ENCODE data around the gene EML5.

EML5 gene

DNA sequence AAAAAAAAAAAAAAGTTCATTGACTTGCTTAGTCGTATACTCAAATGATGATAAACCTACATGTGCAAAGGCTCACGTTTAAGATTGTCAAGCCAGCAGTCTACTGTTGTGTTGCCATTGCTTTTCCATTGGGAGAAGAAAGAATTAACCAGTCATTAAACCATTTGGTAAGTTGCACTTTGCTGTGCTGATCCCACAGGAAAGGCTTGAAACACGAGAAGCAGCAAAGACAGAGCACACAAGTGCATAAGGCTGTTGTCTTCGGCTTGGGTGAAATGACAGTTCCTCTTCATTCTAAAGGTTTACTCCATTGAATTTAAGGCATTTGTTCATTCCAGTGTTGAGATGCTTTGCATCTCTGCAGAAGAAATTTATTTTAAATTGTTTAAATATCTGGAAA is 179.8 kb downstream of the EML5 start:
- no peak for DNase-seq

DNA sequence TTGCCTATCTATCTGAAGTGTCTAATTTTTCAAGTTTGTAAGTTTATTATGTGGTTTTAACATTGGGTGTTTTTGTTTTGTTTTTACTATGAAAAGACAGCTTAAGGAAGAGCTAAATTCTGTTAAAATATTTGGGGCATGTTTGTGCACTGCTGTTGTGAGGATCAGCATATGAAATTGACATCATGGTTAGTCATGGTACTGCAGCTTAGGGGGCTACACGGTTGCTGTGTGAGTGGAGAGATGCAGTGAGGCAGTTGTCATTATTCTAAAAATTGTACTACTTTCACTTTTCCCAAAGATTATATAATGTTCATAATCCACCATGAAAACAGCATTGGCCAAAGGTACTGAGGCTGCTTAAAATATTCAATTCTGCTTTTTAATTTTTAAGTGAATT is 180.9 kb downstream of the EML5 start:
- DNase-seq = no peak

DNA sequence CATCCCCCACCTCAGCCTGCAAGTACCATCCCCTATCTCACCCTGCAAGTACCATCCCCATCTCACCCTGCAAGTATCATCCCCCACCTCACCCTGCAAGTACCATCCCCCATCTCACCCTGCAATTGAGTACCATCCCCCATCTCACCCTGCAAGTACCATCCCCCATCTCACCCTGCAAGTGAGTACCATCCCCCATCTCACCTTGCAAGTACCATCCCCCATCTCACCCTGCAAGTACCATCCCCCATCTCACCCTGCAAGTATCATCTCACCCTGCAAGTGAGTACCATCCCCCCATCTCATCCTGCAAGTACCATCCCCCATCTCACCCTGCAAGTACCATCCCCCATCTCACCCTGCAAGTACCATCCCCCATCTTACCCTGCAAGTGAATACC is 184.9 kb downstream of the EML5 start:
- no peak for DNase-seq

DNA sequence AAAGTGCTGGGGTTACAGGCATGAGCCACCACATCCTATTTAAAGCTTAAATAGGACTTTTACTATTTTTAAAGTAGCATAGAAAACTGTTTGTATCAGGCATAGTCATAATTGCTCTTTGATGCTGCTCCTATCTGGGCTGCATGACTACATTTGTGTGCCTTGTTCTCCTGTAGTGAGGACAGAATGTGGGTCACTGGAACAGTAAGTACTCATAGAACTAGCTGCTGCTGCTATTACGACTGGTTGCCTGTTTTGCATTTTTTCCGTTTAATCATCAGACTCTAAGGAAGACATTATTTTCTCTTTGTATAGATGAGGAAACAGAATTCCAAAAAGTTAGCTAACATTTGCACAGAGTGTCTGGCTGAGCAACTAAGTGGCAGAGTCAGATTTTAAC is 187.2 kb downstream of the EML5 start:
- no peak for DNase-seq

DNA sequence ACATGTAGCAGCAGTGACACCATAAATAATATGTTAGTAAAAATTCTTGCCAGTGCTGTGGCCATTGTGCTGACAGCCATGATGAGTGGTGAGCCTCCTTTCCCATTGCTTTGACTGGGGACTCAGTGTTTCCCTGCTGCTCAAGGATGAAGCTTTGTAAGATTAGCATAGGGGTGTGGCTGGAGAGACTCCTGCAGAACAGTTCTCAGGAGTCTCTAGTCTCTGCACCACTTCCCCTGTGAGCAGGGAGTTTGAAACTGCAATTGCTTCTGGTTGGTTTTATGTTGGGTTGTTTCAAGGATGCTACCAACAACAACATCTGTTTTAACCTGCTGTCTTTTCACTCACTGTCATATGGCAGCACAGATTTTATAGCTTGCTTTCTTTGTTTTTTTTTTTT is 188.5 kb downstream of the EML5 start:
- DNase-seq = no peak

DNA sequence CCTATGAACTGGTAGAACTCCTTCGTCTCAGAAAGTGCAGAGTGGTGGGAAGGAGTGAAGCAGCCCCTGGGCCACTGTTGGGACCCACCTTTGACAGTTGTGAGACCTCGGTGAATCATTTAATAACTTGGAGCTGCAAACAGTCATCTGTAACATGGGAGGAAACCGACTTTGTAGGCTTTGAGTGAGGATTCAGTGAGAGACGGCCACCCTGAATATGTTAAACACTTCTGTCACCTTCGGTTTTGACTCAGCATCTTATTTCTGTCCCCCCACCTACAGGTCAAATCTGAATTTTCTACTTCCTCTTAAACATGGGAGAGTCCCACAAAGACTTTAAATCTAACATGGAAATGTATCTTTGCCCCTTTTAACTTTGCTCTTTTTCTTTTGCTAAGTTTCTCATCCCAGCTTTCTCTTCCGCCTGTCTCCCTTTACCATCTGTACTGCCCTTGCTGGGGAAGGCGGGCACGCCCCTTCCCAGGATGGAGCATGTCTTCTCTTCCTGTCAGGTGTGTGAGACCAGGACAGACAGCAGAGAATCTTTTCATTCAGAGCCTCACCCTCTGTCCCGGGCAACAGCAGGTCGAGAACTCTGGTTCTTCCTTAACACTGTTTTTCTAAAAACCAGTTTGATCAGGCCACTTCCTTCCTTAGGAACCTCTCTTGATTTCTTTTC is 192.9 kb downstream of the EML5 start:
- DNase-seq = no peak

DNA sequence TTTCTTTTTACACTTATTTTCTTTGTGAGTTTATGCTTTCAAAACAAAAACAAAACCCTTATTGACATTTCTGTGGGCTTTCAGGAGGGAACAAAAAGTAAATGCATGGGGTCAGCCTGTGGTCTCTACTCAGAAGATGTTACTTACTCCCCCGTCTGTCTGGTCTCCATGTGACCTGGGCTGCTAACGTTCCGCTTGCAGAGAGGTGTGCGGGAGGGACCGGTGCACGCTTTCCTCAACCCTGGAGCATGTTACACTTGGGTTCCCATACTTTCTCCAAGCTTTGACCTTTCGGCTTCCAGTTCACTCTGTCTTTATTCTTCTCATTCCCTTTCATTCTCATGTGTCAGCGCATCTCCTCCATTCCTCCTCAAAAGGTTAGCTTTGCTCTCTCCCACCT is 193.4 kb downstream of the EML5 start:
- DNase-seq = no peak

DNA sequence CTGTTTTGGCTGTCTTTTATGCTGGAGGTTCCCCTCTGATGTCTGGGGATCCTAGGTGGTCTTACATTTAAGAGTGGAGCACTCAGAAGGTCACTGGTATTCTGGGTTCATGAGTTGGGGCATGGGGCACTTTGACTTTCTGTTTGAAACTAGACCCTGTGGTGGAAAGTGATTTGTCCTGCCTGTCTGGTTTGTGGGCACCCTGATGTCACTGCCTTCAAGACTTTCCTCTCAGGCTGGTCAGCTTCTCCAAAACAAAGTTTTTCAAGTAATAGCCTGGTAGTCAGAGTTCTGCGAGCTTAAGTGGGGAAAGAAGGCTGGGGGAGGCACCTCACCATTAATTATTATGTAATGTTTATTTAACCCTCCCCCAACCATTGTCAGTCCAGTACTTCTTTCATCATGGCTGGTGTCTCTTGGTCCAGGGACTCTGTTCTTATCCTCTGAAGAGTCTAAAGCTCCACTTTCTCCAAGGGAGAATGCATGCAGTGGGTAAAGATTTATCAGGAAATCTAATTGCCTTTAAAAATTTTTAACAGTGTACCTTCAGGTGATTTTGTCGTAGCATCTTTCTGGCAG is 194.6 kb downstream of the EML5 start:
- no peak for DNase-seq

DNA sequence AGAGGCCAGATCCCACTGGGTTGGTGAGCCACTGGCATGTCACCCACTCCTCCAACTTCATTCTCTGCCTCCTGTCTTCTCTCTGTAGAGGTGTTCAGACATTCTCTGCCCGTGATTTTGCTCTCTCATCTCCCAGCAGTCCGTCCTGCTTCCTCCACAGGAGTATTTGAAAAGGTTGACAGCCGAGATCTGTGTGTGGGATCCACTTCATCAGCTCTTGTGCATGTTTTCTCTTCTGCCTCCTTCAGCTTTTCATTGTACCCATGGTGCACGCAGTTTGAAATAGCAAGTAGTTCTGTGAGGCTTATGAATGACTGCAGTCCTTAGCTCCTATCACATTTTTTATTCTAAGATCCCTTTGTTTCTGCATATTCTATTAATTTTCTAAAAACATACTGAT is 195.2 kb downstream of the EML5 start:
- no peak for DNase-seq

DNA sequence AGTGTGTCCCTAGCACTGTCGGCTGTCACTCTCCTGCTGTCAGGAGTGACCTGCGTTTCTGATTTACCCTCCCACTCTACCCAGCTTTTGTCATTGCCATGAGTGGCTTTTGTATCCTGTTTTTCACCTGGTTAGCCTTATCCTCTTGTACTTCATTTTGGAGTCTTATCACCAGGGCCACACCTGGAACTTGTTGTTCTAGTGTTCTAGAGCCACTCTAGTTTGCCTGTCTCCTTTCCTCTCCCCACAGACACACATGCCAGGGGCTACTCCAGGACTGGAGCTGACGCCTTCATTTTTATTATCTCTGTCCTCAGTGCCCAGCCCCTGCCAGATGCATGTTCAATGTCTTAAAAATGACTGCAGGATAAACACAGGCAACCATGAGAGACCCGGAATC is 195.7 kb downstream of the EML5 start:
- DNase-seq = no peak

DNA sequence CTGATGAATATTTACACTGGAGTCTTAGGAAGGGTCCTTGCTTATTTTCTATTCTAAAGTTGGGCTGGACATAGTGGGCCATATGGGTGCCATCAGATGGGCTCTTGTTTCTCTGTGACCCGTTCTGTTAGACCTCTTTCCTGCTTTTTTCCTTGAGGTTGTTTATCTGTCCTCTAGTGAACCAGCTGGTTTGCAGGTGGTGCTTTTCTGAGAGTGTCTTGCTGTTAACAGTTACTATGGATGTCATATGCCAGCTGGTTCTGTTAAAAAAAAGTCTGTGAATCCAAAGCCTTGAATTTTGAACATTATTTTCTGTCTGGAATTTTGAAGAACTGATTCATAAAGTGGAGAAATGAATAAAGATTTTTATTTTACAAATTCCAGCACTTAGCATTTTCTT is 200.7 kb downstream of the EML5 start:
- no peak for DNase-seq

DNA sequence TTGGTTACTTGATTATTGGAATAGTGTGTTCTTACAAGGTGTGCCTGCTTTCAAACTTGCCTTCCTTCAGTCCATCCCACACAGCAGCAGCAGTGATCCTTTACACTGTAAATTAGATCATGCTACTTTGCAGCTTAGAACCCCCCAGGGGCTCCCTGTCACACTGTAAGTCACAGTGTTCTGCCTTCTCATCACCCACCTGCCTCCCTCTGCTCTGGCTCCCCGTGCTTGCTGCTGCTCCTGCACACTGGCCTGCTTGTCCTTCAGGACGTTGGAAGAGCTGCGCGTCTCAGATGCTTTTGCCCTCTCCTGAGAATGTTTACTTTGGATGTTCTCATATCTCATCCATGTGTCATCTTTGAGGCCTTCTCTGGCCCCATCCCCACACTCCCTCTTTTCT is 202.6 kb downstream of the EML5 start:
- no peak for DNase-seq

DNA sequence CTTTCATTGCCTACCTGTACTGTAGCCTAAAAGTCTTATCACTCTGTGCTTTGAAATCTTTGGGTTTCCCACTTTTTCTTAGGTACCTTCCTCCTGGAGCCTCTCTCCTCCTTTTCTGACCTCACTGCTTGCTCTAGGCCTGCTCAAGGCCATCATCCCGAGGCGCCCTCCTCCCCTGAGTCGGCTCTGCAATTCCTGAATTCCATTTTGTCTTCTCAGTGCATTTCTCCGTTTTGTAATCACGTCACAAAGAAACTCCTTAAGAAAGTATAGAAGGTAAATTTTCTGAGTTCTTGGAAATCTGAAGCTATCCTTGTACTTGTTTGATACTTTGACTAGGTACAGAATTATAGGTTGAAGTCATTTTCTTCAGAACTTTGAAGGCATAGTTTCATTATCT is 204.7 kb downstream of the EML5 start:
- DNase-seq = no peak

DNA sequence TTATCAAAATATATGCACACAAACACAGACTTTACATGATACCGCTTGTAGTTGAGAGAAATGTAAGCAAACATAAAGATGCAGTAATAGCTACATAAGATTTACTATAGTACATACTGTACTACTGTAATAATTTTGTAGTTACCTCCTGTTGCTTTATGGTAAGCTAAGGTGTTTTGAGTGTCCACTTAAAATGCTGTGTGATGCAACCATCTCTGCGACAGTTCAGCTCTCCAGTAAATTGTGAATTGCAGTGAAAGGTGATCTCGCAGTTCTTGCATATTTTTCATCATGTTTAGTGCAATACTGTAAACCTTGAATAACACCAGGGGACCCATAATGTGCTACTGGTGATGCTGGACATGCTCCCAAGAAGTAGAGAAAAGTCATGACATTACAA is 208.3 kb downstream of the EML5 start:
- DNase-seq = no peak

DNA sequence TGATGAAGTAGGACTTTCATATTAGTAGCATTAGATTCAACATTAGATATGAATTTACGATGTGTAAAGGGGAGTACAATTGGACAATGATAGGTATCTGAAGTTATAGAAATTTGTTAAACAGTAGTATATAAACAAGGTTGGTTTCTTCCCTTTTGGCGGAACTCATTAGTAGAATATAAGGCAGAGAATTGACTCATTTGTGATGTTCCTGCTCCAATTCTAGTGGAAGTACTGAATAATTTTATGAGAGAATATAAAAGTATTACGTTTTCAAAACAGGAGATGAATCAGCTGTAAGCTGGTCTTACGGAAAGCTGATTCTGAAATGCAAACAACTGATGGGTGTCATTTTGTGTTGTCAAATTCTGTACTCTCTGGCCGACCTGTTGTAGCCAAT is 216.5 kb downstream of the EML5 start:
- no peak for DNase-seq

DNA sequence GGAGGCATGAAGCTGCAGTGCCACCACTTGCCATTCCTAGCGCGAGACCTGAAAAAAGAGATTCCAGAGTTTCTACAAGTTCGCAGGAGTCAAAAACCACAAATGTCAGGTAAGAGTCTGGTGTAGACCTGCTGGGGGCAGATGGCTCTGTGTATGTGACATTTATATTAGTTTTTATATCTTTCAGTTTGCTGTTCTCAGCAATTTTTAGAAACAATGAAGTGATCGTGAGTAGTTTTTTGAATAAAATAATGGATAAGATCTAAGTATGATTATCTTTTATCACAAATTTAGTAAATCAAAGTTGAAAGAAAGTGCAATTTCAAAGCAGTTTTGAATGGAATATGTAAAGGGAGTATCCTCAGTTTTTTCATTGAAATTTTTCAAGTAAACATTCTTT is 220.6 kb downstream of the EML5 start:
- no peak for DNase-seq

DNA sequence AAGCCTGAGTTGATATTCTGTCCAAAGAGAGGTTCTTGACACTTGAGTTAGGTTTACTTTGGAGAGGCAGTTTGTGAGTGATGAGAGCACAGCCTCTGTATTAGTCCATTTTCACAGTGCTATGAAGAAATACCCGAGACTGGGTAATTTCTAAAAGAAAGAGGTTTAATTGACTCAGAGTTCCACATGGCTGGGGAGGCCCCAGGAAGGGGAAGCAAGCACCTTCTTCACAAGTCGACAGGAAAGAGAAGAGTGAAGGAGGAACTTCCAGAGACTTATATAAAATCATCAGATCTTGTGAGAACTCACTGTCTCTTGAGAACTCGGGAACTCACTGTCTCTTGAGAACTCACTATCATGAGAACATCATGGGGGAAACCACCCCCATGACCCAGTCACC is 224.6 kb downstream of the EML5 start:
- no peak for DNase-seq

DNA sequence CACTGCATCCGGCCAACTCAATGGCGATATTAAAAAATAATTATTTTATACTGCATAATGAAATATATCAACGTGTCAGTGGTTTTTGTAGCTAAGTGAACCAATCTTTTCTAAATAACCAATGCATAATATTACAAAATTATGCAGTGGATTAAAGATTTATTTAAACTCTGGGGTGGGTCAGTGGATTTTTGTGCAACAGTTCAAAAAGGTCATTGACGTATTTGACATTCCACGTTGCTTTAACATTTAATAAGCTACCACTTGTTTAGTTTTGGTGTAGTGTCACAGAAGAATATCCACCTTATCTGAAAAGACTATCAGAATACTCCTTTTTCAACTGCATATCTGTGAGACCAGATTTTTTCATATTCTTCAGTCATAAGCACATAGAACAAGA is 227.3 kb downstream of the EML5 start:
- no peak for DNase-seq

DNA sequence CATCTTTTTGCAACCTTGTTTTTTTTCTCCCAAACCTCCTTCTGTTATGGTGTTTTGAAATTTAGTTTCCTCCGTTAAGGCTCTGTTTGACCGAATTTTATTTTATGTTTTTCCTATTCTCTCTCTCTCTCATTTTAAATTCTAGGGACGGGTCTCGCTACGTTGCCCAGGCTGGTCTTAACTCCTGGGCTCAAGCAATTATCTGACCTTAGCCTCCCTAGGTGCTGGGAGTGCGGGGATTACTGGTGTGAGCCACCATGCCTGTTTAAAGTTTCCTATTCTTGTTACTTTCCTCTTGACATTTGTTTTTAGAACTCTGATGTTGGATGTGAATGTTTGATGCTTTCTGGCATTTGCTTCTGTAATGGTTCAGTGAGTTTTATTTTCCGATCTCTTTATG is 228.9 kb downstream of the EML5 start:
- DNase-seq = no peak

DNA sequence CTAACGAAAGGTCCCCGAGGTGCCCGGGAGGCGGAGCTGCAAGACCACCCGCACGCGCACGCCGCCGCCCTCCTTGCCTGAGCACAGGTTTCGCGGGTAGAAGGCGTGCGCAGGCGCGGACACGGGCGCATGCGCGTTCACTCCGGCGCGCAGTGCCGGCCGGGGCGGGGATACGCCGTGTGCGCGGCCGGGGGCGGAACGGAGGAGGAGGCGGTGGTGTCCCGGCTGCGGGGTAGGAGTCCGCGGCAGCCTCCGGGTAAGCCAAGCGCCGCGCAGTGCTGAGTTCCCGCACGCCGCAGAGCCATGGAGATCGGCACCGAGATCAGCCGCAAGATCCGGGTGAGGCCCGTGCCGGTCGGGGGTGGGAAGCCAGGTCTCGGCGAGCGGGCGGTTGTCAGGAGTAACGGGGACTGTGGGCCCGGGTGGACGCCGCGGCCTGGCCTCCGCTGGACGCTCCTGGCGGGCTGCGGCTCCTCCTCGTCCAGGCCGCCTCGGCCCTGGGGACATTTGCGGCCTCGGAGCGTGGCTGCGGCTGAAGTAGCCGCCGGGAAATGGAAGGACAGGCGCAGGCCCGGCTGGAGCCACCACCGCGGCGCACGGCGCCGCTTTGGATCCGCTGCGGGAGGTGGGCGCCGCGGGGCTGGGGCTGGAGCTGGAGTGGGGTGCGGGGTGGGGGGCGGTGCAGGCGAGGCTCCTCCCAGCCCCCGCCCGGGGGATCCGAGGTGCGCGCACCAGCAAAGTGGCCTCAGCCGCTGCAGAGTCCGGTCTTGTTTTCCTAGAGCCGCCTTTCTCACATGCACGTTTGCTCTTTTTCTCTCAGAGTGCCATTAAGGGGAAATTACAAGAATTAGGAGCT is 229.7 kb downstream of the EML5 start, which contains the start of gene ZC3H14:
Gene ZC3H14 (plus strand): TSS at position 207 of the 856 bp plus-strand sequence. CDS start 97 bp downstream, at position 304.
- no peak for DNase-seq

DNA sequence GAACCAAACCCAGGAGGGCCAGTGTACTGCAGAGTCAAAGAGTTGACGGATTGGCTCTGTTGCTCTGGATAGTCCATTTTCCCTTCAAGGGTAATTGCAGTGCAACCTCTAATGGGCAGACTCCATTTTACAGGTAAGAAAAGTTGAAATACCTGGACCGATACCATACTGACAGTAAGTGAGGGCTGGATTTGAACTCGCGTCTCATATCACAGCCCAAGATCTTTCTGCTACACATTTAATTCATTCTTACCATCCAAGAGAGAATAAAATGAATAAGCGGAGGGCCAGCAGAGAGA is 230.3 kb downstream of the EML5 start:
- no peak for DNase-seq
